Lower lobe of right lung (tissue), 2 donors: ENCODE data around the gene CLSTN2. TPM values are rescaled to one million over a fixed set of nuclear protein-coding genes. Genes with fewer than 3 reads are reported as not detected.

Source experiments
- ATAC-seq, 2 donors: fragments of 200-7000 bp; cut with Tn5 transposase; one replicate each; pipeline ENCODE4 v1.9.1; 2020 to 2022; ENCODE audit warnings: mild to moderate bottlenecking in 2 of 2, moderate library complexity in 2 of 2
- DNase-seq: peaks from one replicate; pipeline ENCODE4 v3.0.0-alpha.2; 2020
- H3K27ac ChIP-seq: fragments of 200-600 bp; one replicate; pipeline ENCODE4 v1.8.0; 2022
- H3K27me3 ChIP-seq: fragments of 200-600 bp; one replicate; pipeline ENCODE4 v1.8.0; 2022; ENCODE audit warnings: low read depth
- H3K36me3 ChIP-seq: fragments of 200-600 bp; one replicate; pipeline ENCODE4 v1.8.0; 2022; ENCODE audit warnings: mild to moderate bottlenecking
- H3K4me1 ChIP-seq: fragments of 200-600 bp; one replicate; pipeline ENCODE4 v1.8.0; 2022
- H3K4me3 ChIP-seq: fragments of 200-600 bp; one replicate; pipeline ENCODE4 v1.8.0; 2022; ENCODE audit warnings: mild to moderate bottlenecking
- H3K9me3 ChIP-seq: fragments of 200-600 bp; one replicate; pipeline ENCODE4 v1.8.0; 2022
- CTCF ChIP-seq: fragments of 200-600 bp; IDR thresholded peaks from one replicate; pipeline ENCODE4 v1.8.0; 2022; ENCODE audit warnings: antibody characterized with exemption, mild to moderate bottlenecking
- intact Hi-C: fragments of 100-400 bp; cut with DNase I; formaldehyde crosslinking; loops from one replicate; pipeline ENCODE4 v1.11.0; 2022
- total RNA-seq: library from RNA; stranded (reverse); fragmentation: NEBNext Ultra II Directional; extraction: Animal tissue kit (Norgen Biotek cat#: 25700); gene quantifications from one replicate; pipeline ENCODE4 v1.2.1, GENCODE V29; 2021
- donor health status: DM: no; HTN: yes; CAD: no; lungs with severe emphysema.

The CLSTN2 gene
- total RNA-seq, 1 donor from 2014 or later = 4.5 TPM

- Histone ChIP-seq H3K4me1 (no peaks in the 10 kb centered on the region), H3K9me3 (no peaks in the 10 kb centered on the region), H3K27me3 (no peaks in the 10 kb centered on the region), H3K4me3 (no peak overlapping the region), H3K36me3 (no peaks in the 10 kb centered on the region), H3K27ac (no peak overlapping the region)
- no peak for TF ChIP-seq CTCF
- no peak for DNase-seq
- intact Hi-C loops = no loop called here
- ATAC-seq = no peak
Measured at GRCh38 chr3:140497331-140497730, 562.3 kb downstream of the CLSTN2 start.

- Histone ChIP-seq H3K4me1 (no peaks in the 10 kb centered on the region), H3K9me3 (no peaks in the 10 kb centered on the region), H3K27me3 (no peaks in the 10 kb centered on the region), H3K4me3 (no peak overlapping the region), H3K27ac (no peak overlapping the region), H3K36me3 (no peaks in the 10 kb centered on the region)
- no peak for ATAC-seq
- peak; percentile 36 for TF ChIP-seq CTCF
- intact Hi-C loops = no loop called here
- no peak for DNase-seq
Measured at GRCh38 chr3:140499114-140499757, 564.3 kb downstream of the CLSTN2 start.

GRCh38 chr3:140500473-140500872, 565.5 kb downstream of the CLSTN2 start:
- Histone ChIP-seq H3K9me3 (no peaks in the 10 kb centered on the region), H3K36me3 (no peaks in the 10 kb centered on the region), H3K4me1 (no peaks in the 10 kb centered on the region), H3K27ac (no peak overlapping the region), H3K4me3 (no peak overlapping the region), H3K27me3 (no peaks in the 10 kb centered on the region)
- ATAC-seq = no peak
- no peak for DNase-seq
- no peak for TF ChIP-seq CTCF
- intact Hi-C loops = no loop called here

- Histone ChIP-seq H3K9me3 (no peaks in the 10 kb centered on the region), H3K36me3 (no peaks in the 10 kb centered on the region), H3K4me3 (no peak overlapping the region), H3K4me1 (no peaks in the 10 kb centered on the region), H3K27ac (no peak overlapping the region), H3K27me3 (no peaks in the 10 kb centered on the region)
- no peak for TF ChIP-seq CTCF
- peak in 1 of 2 donors; percentile 13 for ATAC-seq
- intact Hi-C loops = no loop called here
- no peak for DNase-seq
Measured at GRCh38 chr3:140501061-140501769, 566.2 kb downstream of the CLSTN2 start.

GRCh38 chr3:140501770-140502364, 566.9 kb downstream of the CLSTN2 start:
- Histone ChIP-seq H3K27ac (no peak overlapping the region), H3K4me1 (no peaks in the 10 kb centered on the region), H3K27me3 (no peaks in the 10 kb centered on the region), H3K4me3 (no peak overlapping the region), H3K9me3 (no peaks in the 10 kb centered on the region), H3K36me3 (no peaks in the 10 kb centered on the region)
- DNase-seq = no peak
- no peak for TF ChIP-seq CTCF
- no peak for ATAC-seq
- intact Hi-C loops = no loop called here
